Right atrium auricular region (tissue), 2 donors: ENCODE data around the gene FGF9. TPM values are rescaled to one million over a fixed set of nuclear protein-coding genes. Genes with fewer than 3 reads are reported as not detected.

Experiments
- DNase-seq: peaks from one replicate; pipeline ENCODE4 v3.0.0-alpha.2; 2019; ENCODE audit warnings: low spot score
- H3K27ac ChIP-seq, 2 donors: fragments of 200-600 bp; sonication (generic); 1 replicate in 1 of 2; 2 replicates in 1 of 2; pipeline ENCODE4 v1.5.1; 2016 to 2019
- H3K27me3 ChIP-seq, 2 donors: fragments of 200-600 bp; sonication (generic); one replicate each; pipeline versions ENCODE4 v1.5.1 to v1.6.0; 2017 to 2019
- H3K36me3 ChIP-seq: fragments of 200-600 bp; sonication (generic); one replicate; pipeline ENCODE4 v1.5.1; 2016
- H3K4me1 ChIP-seq, 2 donors: fragments of 200-600 bp; sonication (generic); one replicate each; pipeline versions ENCODE4 v1.5.1 to v1.6.0; 2017 to 2019
- H3K4me3 ChIP-seq, 2 donors: fragments of 200-600 bp; sonication (generic); 1 replicate in 1 of 2; 2 replicates in 1 of 2; pipeline ENCODE4 v1.5.1; 2017 to 2019; ENCODE audit warnings: mild to moderate bottlenecking in 1 of 2, moderate library complexity in 1 of 2
- H3K9me3 ChIP-seq, 2 donors: fragments of 200-600 bp; sonication (generic); one replicate each; pipeline ENCODE4 v1.5.1; 2019
- CTCF ChIP-seq, 2 donors: fragments of 200-600 bp; sonication (generic); IDR thresholded peaks; one replicate each; pipeline ENCODE4 v1.5.1; 2019; ENCODE audit warnings: antibody characterized with exemption in 2 of 2
- total RNA-seq, 2 donors: library from RNA; depleted of rRNA; stranded (reverse); fragments of >200 nt; gene quantifications; one replicate each; pipeline ENCODE4 v1.1.0, GENCODE V29; 2016

Gene FGF9
- total RNA-seq, 2 donors from 2014 or later: 3.2 to 5.9 TPM

- Histone ChIP-seq H3K4me3 (no peak overlapping the region), H3K9me3 (no peaks in the 10 kb centered on the region), H3K27ac (no peak overlapping the region), H3K4me1 (no peaks in the 10 kb centered on the region), H3K36me3 (no peaks in the 10 kb centered on the region), H3K27me3 (no peaks in the 10 kb centered on the region)
- TF ChIP-seq CTCF (IDR thresholded peaks at IDR 0.05): no peak
- DNase-seq: no peak
Measured at GRCh38 chr13:21742096-21742495, 71.2 kb downstream of the FGF9 start.

- no peaks in the 10 kb centered on the region for H3K4me1 ChIP-seq
- no peaks in the 10 kb centered on the region for H3K9me3 ChIP-seq
- no peaks in the 10 kb centered on the region for H3K36me3 ChIP-seq
- no peaks in the 10 kb centered on the region for H3K27me3 ChIP-seq
- H3K27ac ChIP-seq: no peak overlapping the region
- no peak for TF ChIP-seq CTCF (IDR thresholded peaks at IDR 0.05)
- no peak for DNase-seq
- H3K4me3 ChIP-seq: no peak overlapping the region
Measured at GRCh38 chr13:21744149-21744548, 73.3 kb downstream of the FGF9 start.

GRCh38 chr13:21745307-21745706 is 74.4 kb downstream of the FGF9 start:
- Histone ChIP-seq H3K4me3 (no peak overlapping the region), H3K36me3 (no peaks in the 10 kb centered on the region), H3K27ac (no peak overlapping the region), H3K4me1 (no peaks in the 10 kb centered on the region), H3K27me3 (no peaks in the 10 kb centered on the region), H3K9me3 (no peaks in the 10 kb centered on the region)
- TF ChIP-seq CTCF (IDR thresholded peaks at IDR 0.05): no peak
- no peak for DNase-seq

- Histone ChIP-seq H3K27ac (no peak overlapping the region), H3K4me3 (no peak overlapping the region), H3K36me3 (no peaks in the 10 kb centered on the region), H3K27me3 (no peaks in the 10 kb centered on the region), H3K4me1 (no peaks in the 10 kb centered on the region), H3K9me3 (no peaks in the 10 kb centered on the region)
- no peak for DNase-seq
- no peak for TF ChIP-seq CTCF (IDR thresholded peaks at IDR 0.05)
Measured at GRCh38 chr13:21747456-21747855, 76.6 kb downstream of the FGF9 start.

- Histone ChIP-seq H3K4me1 (no peaks in the 10 kb centered on the region), H3K9me3 (no peaks in the 10 kb centered on the region), H3K27ac (no peak overlapping the region), H3K4me3 (no peak overlapping the region), H3K27me3 (no peaks in the 10 kb centered on the region), H3K36me3 (no peaks in the 10 kb centered on the region)
- DNase-seq: no peak
- no peak for TF ChIP-seq CTCF (IDR thresholded peaks at IDR 0.05)
Measured at GRCh38 chr13:21748166-21748565, 77.3 kb downstream of the FGF9 start.

- DNase-seq: no peak
- no peak for TF ChIP-seq CTCF (IDR thresholded peaks at IDR 0.05)
- H3K36me3 ChIP-seq: no peaks in the 10 kb centered on the region
- H3K27me3 ChIP-seq: no peaks in the 10 kb centered on the region
- H3K4me1 ChIP-seq: no peaks in the 10 kb centered on the region
- H3K4me3 ChIP-seq: no peak overlapping the region
- H3K27ac ChIP-seq: no peak overlapping the region
- H3K9me3 ChIP-seq: no peaks in the 10 kb centered on the region
Measured at GRCh38 chr13:21749410-21749809, 78.5 kb downstream of the FGF9 start.
